Heart left ventricle (tissue), 16 donors: ENCODE data around the gene PADI1. TPM values are rescaled to one million over a fixed set of nuclear protein-coding genes. Genes with fewer than 3 reads are reported as not detected.

Experiments used
- ATAC-seq, 4 donors: fragments of 200-7000 bp; cut with Tn5 transposase; one replicate each; pipeline ENCODE4 v1.9.1; 2020 to 2022; ENCODE audit warnings: moderate library complexity in 4 of 4, mild to moderate bottlenecking in 3 of 4, moderate number of reproducible peaks in 1 of 4
- DNase-seq, 5 donors: peaks; one replicate each; pipeline ENCODE4 v3.0.0-alpha.2; 2020
- H3K27ac ChIP-seq, 12 donors: fragments of 200-600 bp; sonication (generic) in 4 of 12; one replicate each; pipeline versions ENCODE4 v1.5.0 to v1.8.0; 2016 to 2022; ENCODE audit warnings: mild to moderate bottlenecking in 2 of 12
- H3K27me3 ChIP-seq, 9 donors: fragments of 200-600 bp; sonication (generic) in 2 of 9; one replicate each; pipeline versions ENCODE4 v1.5.1 to v1.8.0; 2016 to 2022; ENCODE audit warnings: mild to moderate bottlenecking in 3 of 9
- H3K36me3 ChIP-seq, 9 donors: fragments of 200-600 bp; sonication (generic) in 2 of 9; one replicate each; pipeline versions ENCODE4 v1.5.0 to v1.8.0; 2018 to 2022; ENCODE audit warnings: mild to moderate bottlenecking in 2 of 9
- H3K4me1 ChIP-seq, 12 donors: fragments of 200-600 bp; sonication (generic) in 4 of 12; one replicate each; pipeline versions ENCODE4 v1.5.0 to v1.8.0; 2016 to 2022; ENCODE audit warnings: mild to moderate bottlenecking in 3 of 12
- H3K4me3 ChIP-seq, 12 donors: fragments of 200-600 bp; sonication (generic) in 4 of 12; one replicate each; pipeline versions ENCODE4 v1.5.0 to v1.8.0; 2017 to 2022; ENCODE audit warnings: mild to moderate bottlenecking in 9 of 12, moderate library complexity in 4 of 12
- H3K9me3 ChIP-seq, 12 donors: fragments of 200-600 bp; sonication (generic) in 4 of 12; one replicate each; pipeline versions ENCODE4 v1.5.0 to v1.8.0; 2016 to 2022; ENCODE audit warnings: mild to moderate bottlenecking in 1 of 12
- CTCF ChIP-seq, 12 donors: fragments of 200-600 bp; sonication (generic) in 4 of 12; IDR thresholded peaks; one replicate each; pipeline versions ENCODE4 v1.5.0 to v1.8.0; 2018 to 2022; ENCODE audit warnings: antibody characterized with exemption in 12 of 12, mild to moderate bottlenecking in 5 of 12
- POLR2A ChIP-seq, 2 donors: fragments of 450-650 bp; IDR thresholded peaks; one replicate each; pipeline ENCODE4 v1.6.1; 2017; ENCODE audit warnings: antibody characterized with exemption in 2 of 2, mild to moderate bottlenecking in 2 of 2, moderate library complexity in 2 of 2
- WGBS, 4 donors: extraction: QIAGEN DNeasy Blood & Tissue Kit in 2 of 4; methylation state at CpG; one replicate each; pipeline versions ENCODE4 v1.1.5 to v1.1.7; 2013 to 2018; 5-methylcytosine and 5-hydroxymethylcytosine counted together
- intact Hi-C, 10 donors: fragments of 100-400 bp; cut with DNase I; formaldehyde crosslinking; loops; one replicate each; pipeline versions ENCODE4 v1.11.1 to v1.14.2; 2022
- polyA plus RNA-seq, 2 donors: library from polyadenylated mRNA; stranded (reverse); fragments of 200-250 nt; gene quantifications; one replicate each; pipeline ENCODE4 v1.2.3, GENCODE V29; 2013
- total RNA-seq, 9 donors: library from RNA; depleted of rRNA in 2 of 9; stranded (reverse); fragments of >200 nt in 2 of 9; fragmentation: NEBNext Ultra II Directional in 3 of 9; extraction: Animal tissue kit (Norgen Biotek cat#: 25700) in 3 of 9; gene quantifications; one replicate each; pipeline versions ENCODE4 v1.1.0 to v1.2.4, GENCODE V29; 2016 to 2023
- donor health status: ischemic (EF 13 %, LVEDD 7.1; RV severe dilation, severe dysfunction).
- donor health status: healthy with polysubstance abuse.
- donor health status: DM: no; HTN: yes; CAD: no.
- donor health status: DM: no; HTN: no; CAD: no.
- donor health status: ischemic (EF 25% LVEDD 6.9; RV normal size, moderate dysfunction).
- donor health status: ischemic (EF 25% LVEDD 5.7; RV mildly dilated, moderate dysfunction).
- donor health status: healthy.
- donor health status: DM: yes; HTN: yes; CAD: no.
- donor health status: ischemic (EF 35%, LVEDD 5.7; RV mildly dilated, moderate dysfunction).
- donor health status: nonischemic (EF 11% LVEDD 7.7; RV severe dilation, severe dysfunction).
- donor health status: DM: yes; HTN: yes; CAD: no.
- donor health status: PGD.
- donor health status: ischemic (EF 29% LVEDD 5.4; RV normal size, mild dysfunction).
- donor health status: nonischemic (EF 23%, LVEDD 6.1; RV moderate dilation, normal function).

PADI1 gene
- total and polyA plus RNA-seq, 11 donors: 0.04 TPM; not detected in 10

GRCh38 chr1:17234405-17234804, 29.5 kb downstream of the PADI1 start:
- WGBS, 4 donors: 86 to 100% (median 94%) methylated on average over 1 of the region's 1 CpG
- Histone ChIP-seq H3K27me3 (peaks cover 0 to 25% (median 0%) of the 10 kb centered on the region in 9 donors), H3K36me3 (no peaks in the 10 kb centered on the region), H3K4me1 (peaks cover 0 to 9% (median 0%) of the 10 kb centered on the region in 12 donors), H3K27ac (no peak overlapping the region), H3K9me3 (no peaks in the 10 kb centered on the region), H3K4me3 (no peak overlapping the region)
- ATAC-seq (no peak), DNase-seq (no peak)
- no peak for TF ChIP-seq POLR2A (IDR thresholded peaks at IDR 0.05)
- TF ChIP-seq CTCF (IDR thresholded peaks at IDR 0.05): no peak
- intact Hi-C loops: loop anchor here in 2 of 10 donors (10.0 kb wide), 2 partner anchors 280 to 290 kb away; no protein-coding TSS in a partner anchor

- peaks cover 0 to 34% (median 0%) of the 10 kb centered on the region in 9 donors for H3K27me3 ChIP-seq
- no peak for TF ChIP-seq CTCF (IDR thresholded peaks at IDR 0.05)
- TF ChIP-seq POLR2A (IDR thresholded peaks at IDR 0.05): no peak
- DNase-seq (no peak), ATAC-seq (no peak)
- no peak overlapping the region for H3K27ac ChIP-seq
- intact Hi-C loops: loop anchor here in 4 of 10 donors (5.0 to 10.0 kb wide), 4 partner anchors 178 to 291 kb away; no protein-coding TSS in a partner anchor
- peaks cover 0 to 9% (median 0%) of the 10 kb centered on the region in 12 donors for H3K4me1 ChIP-seq
- no peak overlapping the region for H3K4me3 ChIP-seq
- no peaks in the 10 kb centered on the region for H3K36me3 ChIP-seq
- 68 to 80% (median 71%) methylated on average over 8 to 9 of the region's 9 CpGs for WGBS, 4 donors
- no peaks in the 10 kb centered on the region for H3K9me3 ChIP-seq
These were observed 30.4 kb downstream of the PADI1 start for GRCh38 chr1:17235135-17235885.

GRCh38 chr1:17236779-17237560, 32.0 kb downstream of the PADI1 start:
- no peaks in the 10 kb centered on the region for H3K9me3 ChIP-seq
- no peak overlapping the region for H3K4me3 ChIP-seq
- ATAC-seq (peak; percentile 64 to 86 (median 84)), DNase-seq (peak; percentile 79 to 89 (median 81))
- WGBS, 4 donors: 12 to 18% (median 17%) methylated on average over 16 to 18 of the region's 18 CpGs
- TF ChIP-seq POLR2A (IDR thresholded peaks at IDR 0.05) (no peak), CTCF (IDR thresholded peaks at IDR 0.05) (peak; percentile 75 to 91 (median 84))
- peaks cover 0 to 9% (median 0%) of the 10 kb centered on the region in 12 donors for H3K4me1 ChIP-seq
- H3K27me3 ChIP-seq: peaks cover 0 to 44% (median 6%) of the 10 kb centered on the region in 9 donors
- H3K27ac ChIP-seq: no peak overlapping the region
- intact Hi-C loops: loop anchor here (1.0 to 10.0 kb wide), 12 partner anchors 110 to 292 kb away; no protein-coding TSS in a partner anchor
- H3K36me3 ChIP-seq: no peaks in the 10 kb centered on the region

- peaks cover 0 to 45% (median 10%) of the 10 kb centered on the region in 9 donors for H3K27me3 ChIP-seq
- H3K9me3 ChIP-seq: no peaks in the 10 kb centered on the region
- H3K4me3 ChIP-seq: no peak overlapping the region
- ATAC-seq (no peak), DNase-seq (no peak)
- WGBS, 4 donors: 77 to 81% (median 79%) methylated on average over 4 of the region's 4 CpGs
- no peaks in the 10 kb centered on the region for H3K36me3 ChIP-seq
- H3K27ac ChIP-seq: no peak overlapping the region
- intact Hi-C loops: loop anchor here (1.0 to 10.0 kb wide), 12 partner anchors 111 to 293 kb away; no protein-coding TSS in a partner anchor
- TF ChIP-seq POLR2A (IDR thresholded peaks at IDR 0.05): no peak
- TF ChIP-seq CTCF (IDR thresholded peaks at IDR 0.05): no peak
- H3K4me1 ChIP-seq: peaks cover 0 to 9% (median 0%) of the 10 kb centered on the region in 12 donors
These were observed 32.6 kb downstream of the PADI1 start for GRCh38 chr1:17237561-17237903.
